WTC11 (cell line): Measurements from ENCODE around the gene DIP2A. TPM values are rescaled to one million over a fixed set of nuclear protein-coding genes. Genes with fewer than 3 reads are reported as not detected.

Experiments
- ATAC-seq: fragments of 200-7000 bp; cut with Tn5 transposase; 2 replicates; pipeline ENCODE4 v1.10.0; 2021; ENCODE audit warnings: mild to moderate bottlenecking, moderate library complexity
- CTCF ChIA-PET: fragments of 300-600 bp; sonication (Branson Sonifier 250); formaldehyde crosslinking; loops from one replicate; lab custom pipeline; 2021; ENCODE audit warnings: antibody characterized with exemption; lab: Charles Lee
- POLR2A ChIA-PET: fragments of 350-600 bp; sonication (Branson Sonifier 250); formaldehyde crosslinking; loops from one replicate; lab custom pipeline; 2021; ENCODE audit warnings: antibody characterized with exemption; lab: Charles Lee
- DNase-seq: peaks from one replicate; pipeline ENCODE4 v3.0.0; 2021; ENCODE audit warnings: low spot score
- H3K27ac Mint-ChIP-seq: 2 replicates; pipeline ENCODE4 v1.8.0; 2021; ENCODE audit warnings: mixed read lengths
- H3K27me3 Mint-ChIP-seq: 2 replicates; pipeline ENCODE4 v1.8.0; 2021; ENCODE audit warnings: low read depth, mild to moderate bottlenecking, moderate library complexity, mixed read lengths
- H3K36me3 Mint-ChIP-seq: 2 replicates; pipeline ENCODE4 v1.8.0; 2021; ENCODE audit warnings: mixed read lengths
- H3K4me1 Mint-ChIP-seq: 2 replicates; pipeline ENCODE4 v1.8.0; 2022; ENCODE audit warnings: mixed read lengths
- H3K4me3 Mint-ChIP-seq: 2 replicates; pipeline ENCODE4 v1.8.0; 2021; ENCODE audit warnings: mild to moderate bottlenecking, moderate library complexity, mixed read lengths
- H3K9me3 Mint-ChIP-seq: 2 replicates; pipeline ENCODE4 v1.8.0; 2021; ENCODE audit warnings: mixed read lengths
- ATF1 ChIP-seq: sonication (generic); formaldehyde crosslinking; IDR thresholded peaks from 2 replicates; pipeline ENCODE4 v1.8.1; 2023; ENCODE audit warnings: mild to moderate bottlenecking, moderate library complexity, missing genetic modification reagents
- ATF2 ChIP-seq: sonication (generic); formaldehyde crosslinking; IDR thresholded peaks from 2 replicates; pipeline ENCODE4 v1.8.1; 2022; ENCODE audit warnings: low read depth, missing genetic modification reagents, borderline replicate concordance
- ATF6 ChIP-seq: sonication (generic); formaldehyde crosslinking; IDR thresholded peaks from 2 replicates; pipeline ENCODE4 v1.8.1; 2023; ENCODE audit warnings: mild to moderate bottlenecking, missing genetic modification reagents
- FOXP1 ChIP-seq: sonication (generic); formaldehyde crosslinking; IDR thresholded peaks from 2 replicates; pipeline ENCODE4 v1.8.0; 2022; ENCODE audit warnings: missing genetic modification reagents, mild to moderate bottlenecking, moderate library complexity, borderline replicate concordance
- HMGA2 ChIP-seq: fragments of 250-450 bp; sonication (Bioruptor Pico); IDR thresholded peaks from 2 replicates; pipeline ENCODE4 v1.4.0; 2021; ENCODE audit warnings: mild to moderate bottlenecking, moderate library complexity
- MLX ChIP-seq: sonication (generic); formaldehyde crosslinking; IDR thresholded peaks from 2 replicates; pipeline ENCODE4 v1.8.1; 2023; ENCODE audit warnings: mild to moderate bottlenecking, missing genetic modification reagents, moderate library complexity
- NFATC4 ChIP-seq: fragments of 250-450 bp; sonication (Bioruptor Pico); IDR thresholded peaks from 2 replicates; pipeline ENCODE4 v1.9.0; 2021; ENCODE audit warnings: mild to moderate bottlenecking
- NFE2L1 ChIP-seq: sonication (generic); formaldehyde crosslinking; IDR thresholded peaks from 2 replicates; pipeline ENCODE4 v1.8.1; 2023; ENCODE audit warnings: missing genetic modification reagents
- NFYB ChIP-seq: sonication (generic); formaldehyde crosslinking; conservative IDR thresholded peaks from 2 replicates; pipeline ENCODE4 v1.8.0; 2022; ENCODE audit warnings: low read depth, missing genetic modification reagents
- NR3C1 ChIP-seq: sonication (generic); formaldehyde crosslinking; conservative IDR thresholded peaks from 2 replicates; pipeline ENCODE4 v1.8.1; 2023; ENCODE audit warnings: low read depth, mild to moderate bottlenecking, missing genetic modification reagents
- RELA ChIP-seq: sonication (generic); formaldehyde crosslinking; IDR thresholded peaks from 2 replicates; pipeline ENCODE4 v1.8.1; 2022; ENCODE audit warnings: missing genetic modification reagents, mild to moderate bottlenecking, borderline replicate concordance
- TCF7 ChIP-seq: sonication (generic); formaldehyde crosslinking; IDR thresholded peaks from 2 replicates; pipeline ENCODE4 v1.8.0; 2022; ENCODE audit warnings: mild to moderate bottlenecking, low read depth, missing genetic modification reagents, moderate library complexity
- TEAD1 ChIP-seq: sonication (generic); formaldehyde crosslinking; IDR thresholded peaks from 2 replicates; pipeline ENCODE4 v1.8.0; 2022; ENCODE audit warnings: mild to moderate bottlenecking, missing genetic modification reagents
- ZNF232 ChIP-seq: sonication (generic); formaldehyde crosslinking; IDR thresholded peaks from 2 replicates; pipeline ENCODE4 v1.8.0; 2022; ENCODE audit warnings: mild to moderate bottlenecking, missing genetic modification reagents
- ZNF396 ChIP-seq: fragments of 250-450 bp; sonication (Bioruptor Pico); IDR thresholded peaks from 2 replicates; pipeline ENCODE4 v1.8.0; 2021; ENCODE audit warnings: mild to moderate bottlenecking, moderate library complexity, borderline replicate concordance
- ZNF423 ChIP-seq: fragments of 250-450 bp; sonication (Bioruptor Pico); IDR thresholded peaks from 2 replicates; pipeline ENCODE4 v2.1.2; 2022; ENCODE audit warnings: mild to moderate bottlenecking, moderate library complexity
- total RNA-seq: library from RNA; stranded (reverse); gene quantifications from 3 replicates; pipeline ENCODE4 v1.2.3, GENCODE V29; 2021
- TF ChIP-seq, protein P1 (sequence below): sonication (generic); formaldehyde crosslinking; IDR thresholded peaks from 2 replicates; pipeline ENCODE4 v1.8.1; 2023; ENCODE audit warnings: mild to moderate bottlenecking, moderate library complexity, missing genetic modification reagents
- TF ChIP-seq, protein P2 (sequence below): sonication (generic); formaldehyde crosslinking; IDR thresholded peaks from 2 replicates; pipeline ENCODE4 v1.8.1; 2023; ENCODE audit warnings: mild to moderate bottlenecking, missing genetic modification reagents, borderline replicate concordance
- TF ChIP-seq, protein P3 (sequence below): sonication (generic); formaldehyde crosslinking; conservative IDR thresholded peaks from 2 replicates; pipeline ENCODE4 v1.8.1; 2022; ENCODE audit warnings: mild to moderate bottlenecking, missing genetic modification reagents

DIP2A gene
- total RNA-seq, 1 experiment from 2014 or later, result 39.4 TPM

DNA sequence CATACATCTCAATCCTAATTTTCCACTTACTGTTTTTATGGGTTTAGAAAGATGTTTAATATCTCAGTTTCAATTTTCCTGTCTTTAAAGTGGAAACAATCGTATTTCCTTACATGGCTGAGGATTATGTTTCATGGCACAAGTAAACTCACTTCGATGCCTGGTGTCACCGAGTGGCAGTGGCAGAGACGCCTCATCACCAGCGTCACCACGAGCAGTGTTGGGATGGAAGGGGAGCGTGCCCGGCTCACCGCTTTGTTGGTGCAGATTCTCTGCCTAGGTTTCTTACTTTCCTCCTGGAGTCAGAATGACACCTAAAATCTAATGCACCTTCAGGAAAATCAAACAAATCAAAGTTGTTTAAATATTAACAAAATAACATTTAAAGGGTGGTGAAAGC, 48.2 kb upstream of the DIP2A start (continued):
- TF ChIP-seq ZNF423 (CRISPR knock-in tag) (no peak), NFYB (no peak)

DNA sequence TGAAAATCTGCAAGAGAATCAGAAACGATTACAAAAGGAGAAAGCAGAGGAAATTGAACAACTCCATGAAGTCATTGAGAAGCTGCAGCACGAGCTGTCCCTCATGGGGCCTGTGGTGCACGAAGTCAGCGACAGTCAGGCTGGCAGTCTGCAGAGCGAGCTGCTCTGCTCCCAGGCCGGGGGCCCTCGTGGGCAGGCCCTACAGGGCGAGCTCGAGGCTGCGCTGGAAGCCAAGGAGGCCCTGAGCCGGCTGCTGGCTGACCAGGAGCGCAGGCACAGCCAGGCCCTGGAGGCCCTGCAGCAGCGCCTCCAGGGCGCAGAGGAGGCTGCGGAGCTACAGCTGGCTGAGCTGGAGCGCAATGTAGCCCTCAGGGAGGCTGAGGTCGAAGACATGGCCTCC, 47.5 kb upstream of the DIP2A start:
- H3K4me1 Mint-ChIP-seq, result peaks cover 32% of the 10 kb centered on the region
- peak; percentile 36 for DNase-seq
- ChIA-PET POLR2A (no interaction called here), CTCF (interaction anchor here (1.0 to 1.6 kb wide), 4 partner anchors 13 to 250 kb away, joined by 3 to 4 read pairs (median 3); no protein-coding TSS in a partner anchor)
- peak overlapping the region; percentile 98 for H3K27ac Mint-ChIP-seq
- no peak for TF ChIP-seq ATF2
- no peak for TF ChIP-seq NFATC4 (CRISPR knock-in tag)
- TF ChIP-seq NR3C1 (CRISPR knock-in tag), result no peak
- no peak for TF ChIP-seq ZNF232 (CRISPR knock-in tag)
- no peak for TF ChIP-seq HMGA2 (CRISPR knock-in tag)
- TF ChIP-seq FOXP1 (CRISPR knock-in tag), result no peak
- no peak for TF ChIP-seq ATF1 (CRISPR knock-in tag)
- TF ChIP-seq TCF7 (CRISPR knock-in tag), result no peak
- TF ChIP-seq, protein P1, sequence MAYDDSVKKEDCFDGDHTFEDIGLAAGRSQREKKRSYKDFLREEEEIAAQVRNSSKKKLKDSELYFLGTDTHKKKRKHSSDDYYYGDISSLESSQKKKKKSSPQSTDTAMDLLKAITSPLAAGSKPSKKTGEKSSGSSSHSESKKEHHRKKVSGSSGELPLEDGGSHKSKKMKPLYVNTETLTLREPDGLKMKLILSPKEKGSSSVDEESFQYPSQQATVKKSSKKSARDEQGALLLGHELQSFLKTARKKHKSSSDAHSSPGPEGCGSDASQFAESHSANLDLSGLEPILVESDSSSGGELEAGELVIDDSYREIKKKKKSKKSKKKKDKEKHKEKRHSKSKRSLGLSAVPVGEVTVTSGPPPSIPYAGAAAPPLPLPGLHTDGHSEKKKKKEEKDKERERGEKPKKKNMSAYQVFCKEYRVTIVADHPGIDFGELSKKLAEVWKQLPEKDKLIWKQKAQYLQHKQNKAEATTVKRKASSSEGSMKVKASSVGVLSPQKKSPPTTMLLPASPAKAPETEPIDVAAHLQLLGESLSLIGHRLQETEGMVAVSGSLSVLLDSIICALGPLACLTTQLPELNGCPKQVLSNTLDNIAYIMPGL (CRISPR knock-in tag), result no peak
- no peak for TF ChIP-seq ATF6 (CRISPR knock-in tag)
- no peak for TF ChIP-seq RELA (CRISPR knock-in tag)
- no peak for TF ChIP-seq TEAD1 (CRISPR knock-in tag)
- TF ChIP-seq NFE2L1 (CRISPR knock-in tag), result no peak
- TF ChIP-seq, protein P2, sequence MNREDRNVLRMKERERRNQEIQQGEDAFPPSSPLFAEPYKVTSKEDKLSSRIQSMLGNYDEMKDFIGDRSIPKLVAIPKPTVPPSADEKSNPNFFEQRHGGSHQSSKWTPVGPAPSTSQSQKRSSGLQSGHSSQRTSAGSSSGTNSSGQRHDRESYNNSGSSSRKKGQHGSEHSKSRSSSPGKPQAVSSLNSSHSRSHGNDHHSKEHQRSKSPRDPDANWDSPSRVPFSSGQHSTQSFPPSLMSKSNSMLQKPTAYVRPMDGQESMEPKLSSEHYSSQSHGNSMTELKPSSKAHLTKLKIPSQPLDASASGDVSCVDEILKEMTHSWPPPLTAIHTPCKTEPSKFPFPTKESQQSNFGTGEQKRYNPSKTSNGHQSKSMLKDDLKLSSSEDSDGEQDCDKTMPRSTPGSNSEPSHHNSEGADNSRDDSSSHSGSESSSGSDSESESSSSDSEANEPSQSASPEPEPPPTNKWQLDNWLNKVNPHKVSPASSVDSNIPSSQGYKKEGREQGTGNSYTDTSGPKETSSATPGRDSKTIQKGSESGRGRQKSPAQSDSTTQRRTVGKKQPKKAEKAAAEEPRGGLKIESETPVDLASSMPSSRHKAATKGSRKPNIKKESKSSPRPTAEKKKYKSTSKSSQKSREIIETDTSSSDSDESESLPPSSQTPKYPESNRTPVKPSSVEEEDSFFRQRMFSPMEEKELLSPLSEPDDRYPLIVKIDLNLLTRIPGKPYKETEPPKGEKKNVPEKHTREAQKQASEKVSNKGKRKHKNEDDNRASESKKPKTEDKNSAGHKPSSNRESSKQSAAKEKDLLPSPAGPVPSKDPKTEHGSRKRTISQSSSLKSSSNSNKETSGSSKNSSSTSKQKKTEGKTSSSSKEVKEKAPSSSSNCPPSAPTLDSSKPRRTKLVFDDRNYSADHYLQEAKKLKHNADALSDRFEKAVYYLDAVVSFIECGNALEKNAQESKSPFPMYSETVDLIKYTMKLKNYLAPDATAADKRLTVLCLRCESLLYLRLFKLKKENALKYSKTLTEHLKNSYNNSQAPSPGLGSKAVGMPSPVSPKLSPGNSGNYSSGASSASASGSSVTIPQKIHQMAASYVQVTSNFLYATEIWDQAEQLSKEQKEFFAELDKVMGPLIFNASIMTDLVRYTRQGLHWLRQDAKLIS (CRISPR knock-in tag), result no peak
- no peak for TF ChIP-seq ZNF396 (CRISPR knock-in tag)
- TF ChIP-seq, protein P3, sequence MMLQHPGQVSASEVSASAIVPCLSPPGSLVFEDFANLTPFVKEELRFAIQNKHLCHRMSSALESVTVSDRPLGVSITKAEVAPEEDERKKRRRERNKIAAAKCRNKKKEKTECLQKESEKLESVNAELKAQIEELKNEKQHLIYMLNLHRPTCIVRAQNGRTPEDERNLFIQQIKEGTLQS (CRISPR knock-in tag), result no peak
- no peak for TF ChIP-seq MLX
- H3K9me3 Mint-ChIP-seq, result no peaks in the 10 kb centered on the region
- H3K36me3 Mint-ChIP-seq, result peaks cover 16% of the 10 kb centered on the region
- no peak overlapping the region for H3K4me3 Mint-ChIP-seq
- H3K27me3 Mint-ChIP-seq, result no peaks in the 10 kb centered on the region
- ATAC-seq, result peak; percentile 61
